Stimulated activated naive CD8-positive, alpha-beta T cell treated with anti-CD3 and anti-CD28 coated beads, Interleukin-15, amount 100 ng/mL, for 72 hours (primary cell): Measurements from ENCODE around the gene RNF157.
"Not testable (repeated sequence)": the region's sequence is repeated elsewhere in the genome, so short reads cannot be mapped to it uniquely, and the experiment has no call there.

Source experiments
- ATAC-seq: fragments of 150-1000 bp; cut with Tn5 transposase; 2 replicates; pipeline ENCODE4 v1.10.0; 2021; ENCODE audit warnings: mild to moderate bottlenecking, moderate library complexity
- DNase-seq, 2 donors: peaks; one replicate each; pipeline ENCODE4 v3.0.0; 2021 to 2022
- H3K27ac Mint-ChIP-seq, 2 donors: one replicate each; pipeline ENCODE4 v1.8.0; 2022; ENCODE audit warnings: mild to moderate bottlenecking in 2 of 2, mixed read lengths in 2 of 2, moderate library complexity in 2 of 2
- H3K27me3 Mint-ChIP-seq: one replicate; pipeline ENCODE4 v1.8.0; 2022; ENCODE audit warnings: mixed read lengths
- H3K4me1 Mint-ChIP-seq: one replicate; pipeline ENCODE4 v1.8.0; 2022; ENCODE audit warnings: mild to moderate bottlenecking, mixed read lengths
- H3K4me3 Mint-ChIP-seq, 2 donors: one replicate each; pipeline ENCODE4 v1.8.0; 2022; ENCODE audit warnings: mild to moderate bottlenecking in 2 of 2, mixed read lengths in 2 of 2, moderate library complexity in 1 of 2
- H3K9me3 Mint-ChIP-seq, 2 donors: one replicate each; pipeline ENCODE4 v1.8.0; 2022; ENCODE audit warnings: mixed read lengths in 2 of 2

Gene RNF157

GRCh38 chr17:76233588-76234353 is 6.5 kb downstream of the RNF157 start:
- H3K4me3 Mint-ChIP-seq, result peak overlapping the region in 1 of 2 donors; percentile 8
- H3K4me1 Mint-ChIP-seq, result peaks cover 62% of the 10 kb centered on the region

GRCh38 chr17:76232342-76232741 is 8.0 kb downstream of the RNF157 start:
- H3K4me3 Mint-ChIP-seq, result no peak overlapping the region
- peak overlapping the region in 1 of 2 donors; percentile 74 for H3K27ac Mint-ChIP-seq
- H3K27me3 Mint-ChIP-seq, result no peaks in the 10 kb centered on the region
- peaks cover 57% of the 10 kb centered on the region for H3K4me1 Mint-ChIP-seq
- H3K9me3 Mint-ChIP-seq, result peaks cover 0 to 4% of the 10 kb centered on the region in 2 donors
- ATAC-seq (no peak), DNase-seq (no peak)

More at GRCh38 chr17:76233588-76234353, 6.5 kb downstream of the RNF157 start:
- DNase-seq (no peak), ATAC-seq (no peak)
- H3K27ac Mint-ChIP-seq, result peak overlapping the region in 1 of 2 donors; percentile 62
- no peaks in the 10 kb centered on the region for H3K27me3 Mint-ChIP-seq
- peaks cover 0 to 4% of the 10 kb centered on the region in 2 donors for H3K9me3 Mint-ChIP-seq

DNA sequence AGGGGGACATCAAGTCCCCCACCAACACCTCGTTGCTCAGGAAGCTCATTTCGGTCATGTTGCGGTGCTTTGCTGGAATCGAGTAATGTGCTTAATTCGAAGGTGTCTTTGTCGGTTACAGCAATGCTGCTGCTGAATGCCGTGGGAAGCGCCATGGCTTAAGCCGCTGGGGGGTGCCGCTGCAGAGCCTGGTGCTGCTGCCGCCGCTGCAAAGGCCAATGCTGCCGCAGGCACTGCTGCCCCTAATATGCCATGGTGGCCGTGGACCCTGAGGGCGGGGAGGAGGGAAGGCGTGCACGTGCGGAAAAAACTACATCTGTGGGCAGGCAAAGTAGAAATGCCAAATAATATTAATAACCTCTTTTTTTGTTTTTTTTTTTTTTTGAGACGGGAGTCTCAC is 13.5 kb downstream of the RNF157 start:
- H3K27ac Mint-ChIP-seq, H3K27me3 Mint-ChIP-seq, H3K9me3 Mint-ChIP-seq, DNase-seq, H3K4me3 Mint-ChIP-seq, ATAC-seq: not testable (repeated sequence)
- peaks cover 28% of the 10 kb centered on the region for H3K4me1 Mint-ChIP-seq

- not testable (repeated sequence) for ATAC-seq, DNase-seq, H3K27me3 Mint-ChIP-seq, H3K9me3 Mint-ChIP-seq, H3K4me3 Mint-ChIP-seq
- Mint-ChIP-seq H3K27ac (peak overlapping the region; percentile 5 to 26), H3K4me1 (peaks cover 33% of the 10 kb centered on the region)
These were observed 14.8 kb downstream of the RNF157 start for GRCh38 chr17:76225373-76226086.

DNA sequence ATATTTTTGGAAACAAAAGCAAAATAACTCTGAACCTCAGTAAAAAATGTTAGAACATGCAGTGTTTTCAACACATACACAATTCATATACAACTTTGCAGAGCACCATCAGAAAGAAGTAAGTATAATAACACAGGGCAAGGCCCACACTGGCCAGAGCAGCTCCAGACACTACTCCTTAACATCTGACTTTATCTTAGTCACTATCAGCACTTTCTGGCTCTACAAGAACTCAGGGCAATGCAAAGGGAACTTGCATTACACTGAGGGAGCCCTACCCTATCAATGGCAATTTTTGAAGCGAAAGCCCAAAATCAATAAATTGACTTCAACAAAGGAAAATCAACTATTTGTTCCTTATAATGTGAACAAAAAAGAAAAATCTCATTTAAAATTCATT is 16.5 kb downstream of the RNF157 start:
- H3K27ac Mint-ChIP-seq, result no peak overlapping the region
- no peaks in the 10 kb centered on the region for H3K27me3 Mint-ChIP-seq

DNA sequence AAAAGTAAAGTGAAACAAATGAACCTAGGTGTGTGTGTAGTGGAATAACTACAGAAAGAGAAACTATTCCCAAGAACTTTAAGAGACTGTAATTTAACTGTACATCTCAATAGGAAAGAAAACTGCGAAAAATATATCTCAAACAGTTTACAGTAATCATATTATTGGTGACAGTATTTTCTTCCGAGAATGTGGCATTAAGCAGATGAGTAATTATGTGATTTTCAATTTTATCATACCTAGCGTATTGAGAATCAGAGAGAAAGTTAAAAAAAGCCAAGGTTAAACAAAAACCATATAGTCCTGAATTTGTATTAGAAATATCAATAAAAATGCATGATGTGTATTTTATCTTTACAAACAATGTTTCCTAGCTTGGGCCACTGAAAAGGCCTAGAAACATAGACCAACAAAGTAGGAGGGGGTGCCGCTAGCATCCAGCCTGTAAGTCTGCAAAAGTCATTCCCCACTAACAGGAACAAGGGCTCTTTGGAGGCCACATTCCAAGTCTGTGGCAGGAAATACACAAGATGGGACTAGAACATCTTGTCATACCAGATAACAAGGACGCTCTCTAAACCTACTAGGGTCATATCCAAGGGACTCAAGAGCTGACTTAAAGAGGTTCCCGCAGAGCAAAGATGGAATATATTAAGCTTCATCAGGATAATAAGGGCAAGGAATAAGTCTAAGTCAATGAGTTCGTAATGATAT is 20.5 kb downstream of the RNF157 start:
- Mint-ChIP-seq H3K27me3 (no peaks in the 10 kb centered on the region), H3K4me1 (peaks cover 27% of the 10 kb centered on the region), H3K27ac (peak overlapping the region in 1 of 2 donors; percentile 55), H3K4me3 (peak overlapping the region in 1 of 2 donors; percentile 50), H3K9me3 (peaks cover 0 to 4% of the 10 kb centered on the region in 2 donors)
- DNase-seq (no peak), ATAC-seq (peak; percentile 64)

More for the DNA sequence above, 16.5 kb downstream of the RNF157 start:
- H3K4me1 Mint-ChIP-seq, result peaks cover 31% of the 10 kb centered on the region
- H3K4me3 Mint-ChIP-seq, result no peak overlapping the region
- DNase-seq (no peak), ATAC-seq (no peak)
- peaks cover 0 to under 1% of the 10 kb centered on the region in 2 donors for H3K9me3 Mint-ChIP-seq

- Mint-ChIP-seq H3K4me1 (peaks cover 52% of the 10 kb centered on the region), H3K9me3 (peaks cover 0 to 4% of the 10 kb centered on the region in 2 donors), H3K4me3 (no peak overlapping the region), H3K27ac (no peak overlapping the region), H3K27me3 (no peaks in the 10 kb centered on the region)
- ATAC-seq (no peak), DNase-seq (no peak)
These were observed 23.2 kb downstream of the RNF157 start for GRCh38 chr17:76217081-76217480.

- peaks cover 57% of the 10 kb centered on the region for H3K4me1 Mint-ChIP-seq
- no peaks in the 10 kb centered on the region for H3K27me3 Mint-ChIP-seq
- ATAC-seq (no peak), DNase-seq (no peak)
- H3K27ac Mint-ChIP-seq, result no peak overlapping the region
- peaks cover 0 to 4% of the 10 kb centered on the region in 2 donors for H3K9me3 Mint-ChIP-seq
- H3K4me3 Mint-ChIP-seq, result no peak overlapping the region
These were observed 26.8 kb downstream of the RNF157 start for GRCh38 chr17:76213491-76213890.

- peak; percentile 74 for ATAC-seq
- no peak for DNase-seq
- H3K4me1 Mint-ChIP-seq, result peaks cover 63% of the 10 kb centered on the region
- H3K27ac Mint-ChIP-seq, result peak overlapping the region in 1 of 2 donors; percentile 88
- no peaks in the 10 kb centered on the region for H3K27me3 Mint-ChIP-seq
- no peak overlapping the region for H3K4me3 Mint-ChIP-seq
- H3K9me3 Mint-ChIP-seq, result no peaks in the 10 kb centered on the region
These were observed 32.2 kb downstream of the RNF157 start for GRCh38 chr17:76208120-76208519.

- no peak for DNase-seq
- no peaks in the 10 kb centered on the region for H3K9me3 Mint-ChIP-seq
- H3K4me1 Mint-ChIP-seq, result peaks cover 59% of the 10 kb centered on the region
- no peak for ATAC-seq
- no peak overlapping the region for H3K4me3 Mint-ChIP-seq
- no peaks in the 10 kb centered on the region for H3K27me3 Mint-ChIP-seq
- peak overlapping the region in 1 of 2 donors; percentile 25 for H3K27ac Mint-ChIP-seq
These were observed 32.8 kb downstream of the RNF157 start for GRCh38 chr17:76207275-76208059.

- H3K4me3 Mint-ChIP-seq, ATAC-seq, DNase-seq, H3K27me3 Mint-ChIP-seq, H3K9me3 Mint-ChIP-seq: not testable (repeated sequence)
- peak overlapping the region in 1 of 2 donors; percentile 11 for H3K27ac Mint-ChIP-seq
- peaks cover 58% of the 10 kb centered on the region for H3K4me1 Mint-ChIP-seq
These were observed 34.6 kb downstream of the RNF157 start for GRCh38 chr17:76205542-76206144.

DNA sequence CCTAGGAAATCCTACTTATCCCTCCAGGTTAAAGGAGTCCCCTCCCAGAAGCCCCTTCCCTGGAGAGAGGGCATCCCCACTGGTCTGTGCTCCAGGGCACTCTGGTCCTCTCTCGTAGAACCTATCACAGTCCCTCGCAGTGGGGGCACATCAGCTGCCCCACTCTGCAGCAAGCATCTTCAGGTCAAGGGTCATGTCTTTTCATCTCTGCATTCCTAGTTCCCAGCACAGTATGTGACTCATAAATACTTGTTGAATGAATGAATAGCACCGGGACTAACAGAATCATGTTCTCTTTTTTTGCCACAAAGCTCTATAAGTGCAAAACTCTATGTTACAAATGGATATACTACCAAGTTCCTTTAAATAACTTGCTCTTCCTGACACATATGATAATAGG is 36.0 kb downstream of the RNF157 start:
- peaks cover 71% of the 10 kb centered on the region for H3K4me1 Mint-ChIP-seq
- ATAC-seq, result no peak
- no peak for DNase-seq
- H3K9me3 Mint-ChIP-seq, result no peaks in the 10 kb centered on the region
- no peak overlapping the region for H3K4me3 Mint-ChIP-seq
- H3K27ac Mint-ChIP-seq, result no peak overlapping the region
- no peaks in the 10 kb centered on the region for H3K27me3 Mint-ChIP-seq

- peak in 1 of 2 donors; percentile 47 for DNase-seq
- Mint-ChIP-seq H3K27ac (peak overlapping the region; percentile 80 to 87), H3K27me3 (no peaks in the 10 kb centered on the region), H3K9me3 (no peaks in the 10 kb centered on the region), H3K4me3 (peak overlapping the region; percentile 44 to 57), H3K4me1 (peaks cover 83% of the 10 kb centered on the region)
- ATAC-seq, result peak; percentile 73
These were observed 39.9 kb downstream of the RNF157 start for GRCh38 chr17:76200354-76200753.

DNA sequence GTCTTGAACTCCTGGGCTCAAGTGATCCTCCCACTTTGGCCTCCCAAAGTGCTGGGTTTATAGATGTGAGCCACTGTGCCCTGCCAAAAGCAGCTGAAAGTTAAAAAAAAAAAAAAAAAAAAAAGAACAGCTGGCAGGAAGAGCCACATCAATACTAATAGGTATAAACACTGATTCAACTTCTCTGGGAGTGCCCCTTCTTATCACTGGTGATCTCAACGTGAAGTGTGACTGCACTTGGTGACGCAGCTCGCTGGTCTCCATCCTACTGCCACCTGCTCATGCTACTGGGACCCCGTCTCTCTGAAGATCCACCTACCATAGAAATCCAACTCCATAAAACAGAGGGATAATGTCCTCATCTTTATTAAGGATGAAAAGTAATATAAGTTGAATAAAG is 40.8 kb downstream of the RNF157 start:
- Mint-ChIP-seq H3K27ac (peak overlapping the region; percentile 87 to 96), H3K4me1 (peaks cover 83% of the 10 kb centered on the region), H3K27me3 (no peaks in the 10 kb centered on the region), H3K4me3 (peak overlapping the region; percentile 51 to 80), H3K9me3 (no peaks in the 10 kb centered on the region)
- ATAC-seq (peak; percentile 98), DNase-seq (peak; percentile 42 to 73)
